ENCODE results near the gene CYB5R2.

Gene CYB5R2

GRCh38 chr11:7655253-7656217 lies 17.8 kb downstream of the CYB5R2 start:
- Histone ChIP-seq H3K4me3 (ENCODE audit: low read depth in 1 of 2, low read length in 1 of 2) (no peak overlapping the region), H3K36me3 (peaks cover 64% of the 10 kb centered on the region), H3K9me3 (no peaks in the 10 kb centered on the region)

GRCh38 chr11:7654195-7654705 lies 19.1 kb downstream of the CYB5R2 start:
- Histone ChIP-seq H3K4me3 (ENCODE audit: low read depth in 1 of 2, low read length in 1 of 2) (no peak overlapping the region), H3K4me1 (ENCODE audit: control insufficient read depth in 1 of 2, insufficient read depth in 1 of 2, low read depth in 1 of 2, low read length in 1 of 2) (no peaks in the 10 kb centered on the region), H3K9me3 (no peaks in the 10 kb centered on the region), H3K27me3 (no peaks in the 10 kb centered on the region), H3K36me3 (peaks cover 77% of the 10 kb centered on the region), H3K27ac (no peak overlapping the region)
- TF ChIP-seq CTCF (IDR thresholded peaks at IDR 0.05), result no peak

More at GRCh38 chr11:7655253-7656217, 17.8 kb downstream of the CYB5R2 start:
- Histone ChIP-seq H3K4me1 (ENCODE audit: control insufficient read depth in 1 of 2, insufficient read depth in 1 of 2, low read depth in 1 of 2, low read length in 1 of 2) (no peaks in the 10 kb centered on the region), H3K27ac (no peak overlapping the region), H3K27me3 (no peaks in the 10 kb centered on the region)
- TF ChIP-seq CTCF (IDR thresholded peaks at IDR 0.05), result no peak

- no peak overlapping the region for H3K27ac ChIP-seq
- H3K27me3 ChIP-seq, result no peaks in the 10 kb centered on the region
- H3K36me3 ChIP-seq, result peaks cover 82% of the 10 kb centered on the region
- H3K9me3 ChIP-seq, result no peaks in the 10 kb centered on the region
- H3K4me1 ChIP-seq (ENCODE audit: control insufficient read depth in 1 of 2, insufficient read depth in 1 of 2, low read depth in 1 of 2, low read length in 1 of 2), result no peaks in the 10 kb centered on the region
- TF ChIP-seq CTCF (IDR thresholded peaks at IDR 0.05), result no peak
- no peak overlapping the region for H3K4me3 ChIP-seq (ENCODE audit: low read depth in 1 of 2, low read length in 1 of 2)
Measured at GRCh38 chr11:7651700-7652099, 21.6 kb downstream of the CYB5R2 start.

- TF ChIP-seq CTCF (IDR thresholded peaks at IDR 0.05), result no peak
- Histone ChIP-seq H3K36me3 (peaks cover 79% of the 10 kb centered on the region), H3K4me1 (ENCODE audit: control insufficient read depth in 1 of 2, insufficient read depth in 1 of 2, low read depth in 1 of 2, low read length in 1 of 2) (no peaks in the 10 kb centered on the region)
Measured at GRCh38 chr11:7651140-7651551, 22.2 kb downstream of the CYB5R2 start.

GRCh38 chr11:7648264-7648663 lies 25.0 kb downstream of the CYB5R2 start:
- no peak for TF ChIP-seq CTCF (IDR thresholded peaks at IDR 0.05)
- Histone ChIP-seq H3K9me3 (no peaks in the 10 kb centered on the region), H3K27ac (no peak overlapping the region), H3K4me3 (ENCODE audit: low read depth in 1 of 2, low read length in 1 of 2) (no peak overlapping the region), H3K4me1 (ENCODE audit: control insufficient read depth in 1 of 2, insufficient read depth in 1 of 2, low read depth in 1 of 2, low read length in 1 of 2) (no peaks in the 10 kb centered on the region), H3K36me3 (peaks cover 57% of the 10 kb centered on the region), H3K27me3 (no peaks in the 10 kb centered on the region)

More at GRCh38 chr11:7651140-7651551, 22.2 kb downstream of the CYB5R2 start:
- Histone ChIP-seq H3K4me3 (ENCODE audit: low read depth in 1 of 2, low read length in 1 of 2) (no peak overlapping the region), H3K27ac (no peak overlapping the region), H3K9me3 (no peaks in the 10 kb centered on the region), H3K27me3 (no peaks in the 10 kb centered on the region)
